SKM-1 (cell line): ENCODE measurements around the gene ZNF775.

Experiments used
- DNase-seq: peaks from one replicate; lab custom pipeline; 2025; ENCODE audit not compliant: unreplicated experiment; lab: John Stamatoyannopoulos, UW

The ZNF775 gene

DNA sequence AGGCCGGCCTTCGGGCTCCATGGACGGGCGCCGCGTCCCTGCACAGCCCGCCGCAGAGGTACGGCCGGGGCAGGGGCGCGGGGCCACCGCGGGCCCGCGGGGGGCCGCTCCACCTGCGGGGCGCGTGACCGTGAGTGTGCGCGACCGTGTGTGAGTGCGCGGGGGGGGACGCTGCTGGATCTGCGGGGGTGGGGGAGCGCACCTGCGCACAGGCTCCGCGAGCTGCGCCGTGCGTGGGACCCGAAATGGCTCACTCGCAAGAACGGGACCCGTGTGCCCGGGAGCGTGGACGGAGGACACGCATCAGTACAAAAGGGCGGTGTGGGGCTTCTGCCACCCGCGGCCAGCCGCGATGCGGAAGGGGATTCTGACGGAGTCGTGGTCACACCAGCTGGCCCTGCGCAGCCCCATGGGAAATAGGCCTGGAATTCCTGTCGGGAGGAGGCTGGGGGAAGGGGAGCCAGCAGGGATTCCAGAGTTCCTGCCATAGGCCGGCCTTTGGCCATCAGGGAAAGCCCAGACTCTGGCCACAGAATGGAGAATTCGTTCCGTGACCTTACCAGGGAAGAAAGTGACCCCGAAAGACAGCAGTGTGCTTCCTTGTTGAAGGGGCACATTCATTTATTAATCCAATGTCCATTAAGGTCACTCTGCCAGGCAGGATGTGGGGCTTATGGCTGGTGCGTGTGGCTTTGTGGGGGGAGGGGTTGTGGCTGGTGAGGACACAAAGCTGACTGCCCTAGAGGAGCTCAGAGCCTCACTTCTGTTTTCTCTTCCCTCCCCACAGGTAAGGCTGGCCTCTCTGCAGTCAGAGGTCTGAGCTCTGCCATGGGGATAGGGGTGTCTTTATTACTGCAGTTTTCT is 10.0 kb upstream of the ZNF775 start:
- no peak for DNase-seq

DNA sequence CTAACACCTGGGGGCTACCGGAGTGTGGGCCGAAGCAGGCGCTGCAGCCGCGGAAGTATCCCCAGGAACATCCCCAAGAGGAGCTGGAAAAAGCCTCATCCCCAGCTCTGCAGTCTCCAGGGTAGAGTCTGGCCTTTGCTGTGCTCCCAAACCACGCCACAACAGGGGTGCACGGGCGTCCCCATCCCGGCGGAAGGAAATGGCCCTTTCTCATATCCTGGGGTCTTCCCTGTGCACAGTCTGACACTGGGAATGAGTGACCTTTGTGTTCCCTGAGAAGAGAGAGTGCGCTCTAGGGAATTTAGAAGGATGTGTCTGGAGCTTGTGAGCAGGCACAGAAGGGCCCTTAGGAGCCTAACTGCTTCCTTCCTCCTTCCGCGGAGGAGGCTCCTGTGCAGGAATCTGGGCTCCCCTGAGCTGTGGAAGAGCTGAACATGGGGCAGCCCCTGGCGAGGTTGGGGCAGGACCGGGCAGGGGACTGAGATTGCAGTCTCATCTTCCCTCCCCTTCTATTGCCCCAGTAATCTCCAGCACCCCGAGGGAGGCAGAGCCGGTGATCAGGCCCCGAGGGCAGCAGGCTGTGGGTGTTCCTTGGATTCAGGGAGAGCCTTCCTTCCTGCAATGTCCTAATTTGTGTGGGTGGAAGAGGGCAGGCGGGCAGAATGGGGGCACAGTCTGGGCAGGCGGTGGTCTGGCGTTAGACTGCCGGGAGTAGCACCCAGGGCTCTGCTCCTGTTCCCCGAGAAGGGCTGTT is 9.2 kb upstream of the ZNF775 start:
- DNase-seq, result no peak

DNA sequence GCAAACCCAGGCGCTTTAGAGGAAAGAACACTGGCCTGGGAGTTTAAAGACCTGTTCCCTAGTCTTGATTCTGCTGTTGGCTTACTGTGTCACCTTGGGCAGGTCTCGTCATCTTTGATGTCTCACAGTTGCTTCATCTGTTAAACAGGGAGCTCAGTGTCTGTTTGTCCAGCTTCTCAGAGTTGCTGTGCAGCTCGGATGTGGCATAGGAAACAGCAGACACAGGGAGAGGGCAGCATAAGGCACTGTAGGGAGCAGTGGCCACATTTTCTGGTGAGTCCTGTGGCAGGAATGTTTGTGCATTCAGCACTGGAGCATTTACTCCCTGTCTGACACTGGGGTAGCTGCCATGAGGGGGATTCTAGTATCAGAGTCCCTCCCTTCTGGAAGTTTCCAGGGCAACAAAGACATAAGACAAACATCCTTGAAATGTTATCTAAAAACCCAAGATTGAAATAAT is 8.5 kb upstream of the ZNF775 start:
- DNase-seq, result no peak

DNA sequence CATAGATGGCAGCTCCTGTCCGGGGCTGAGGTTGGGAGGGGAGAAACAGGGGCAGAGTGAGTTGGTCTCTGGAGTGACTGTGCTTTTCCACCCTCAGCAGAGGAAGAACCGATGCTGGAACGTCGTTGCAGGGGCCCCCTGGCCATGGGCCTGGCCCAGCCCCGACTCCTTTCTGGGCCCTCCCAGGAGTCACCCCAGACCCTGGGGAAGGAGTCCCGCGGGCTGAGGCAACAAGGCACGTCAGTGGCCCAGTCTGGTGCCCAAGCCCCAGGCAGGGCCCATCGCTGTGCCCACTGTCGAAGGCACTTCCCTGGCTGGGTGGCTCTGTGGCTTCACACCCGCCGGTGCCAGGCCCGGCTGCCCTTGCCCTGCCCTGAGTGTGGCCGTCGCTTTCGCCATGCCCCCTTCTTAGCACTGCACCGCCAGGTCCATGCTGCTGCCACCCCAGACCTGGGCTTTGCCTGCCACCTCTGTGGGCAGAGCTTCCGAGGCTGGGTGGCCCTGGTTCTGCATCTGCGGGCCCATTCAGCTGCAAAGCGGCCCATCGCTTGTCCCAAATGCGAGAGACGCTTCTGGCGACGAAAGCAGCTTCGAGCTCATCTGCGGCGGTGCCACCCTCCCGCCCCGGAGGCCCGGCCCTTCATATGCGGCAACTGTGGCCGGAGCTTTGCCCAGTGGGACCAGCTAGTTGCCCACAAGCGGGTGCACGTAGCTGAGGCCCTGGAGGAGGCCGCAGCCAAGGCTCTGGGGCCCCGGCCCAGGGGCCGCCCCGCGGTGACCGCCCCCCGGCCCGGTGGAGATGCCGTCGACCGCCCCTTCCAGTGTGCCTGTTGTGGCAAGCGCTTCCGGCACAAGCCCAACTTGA is 7.8 kb upstream of the ZNF775 start:
- DNase-seq, result no peak

DNA sequence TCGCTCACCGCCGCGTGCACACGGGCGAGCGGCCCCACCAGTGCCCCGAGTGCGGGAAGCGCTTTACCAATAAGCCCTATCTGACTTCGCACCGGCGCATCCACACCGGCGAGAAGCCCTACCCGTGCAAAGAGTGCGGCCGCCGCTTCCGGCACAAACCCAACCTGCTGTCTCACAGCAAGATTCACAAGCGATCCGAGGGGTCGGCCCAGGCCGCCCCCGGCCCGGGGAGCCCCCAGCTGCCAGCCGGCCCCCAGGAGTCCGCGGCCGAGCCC is 7.2 kb upstream of the ZNF775 start:
- DNase-seq, result no peak

DNA sequence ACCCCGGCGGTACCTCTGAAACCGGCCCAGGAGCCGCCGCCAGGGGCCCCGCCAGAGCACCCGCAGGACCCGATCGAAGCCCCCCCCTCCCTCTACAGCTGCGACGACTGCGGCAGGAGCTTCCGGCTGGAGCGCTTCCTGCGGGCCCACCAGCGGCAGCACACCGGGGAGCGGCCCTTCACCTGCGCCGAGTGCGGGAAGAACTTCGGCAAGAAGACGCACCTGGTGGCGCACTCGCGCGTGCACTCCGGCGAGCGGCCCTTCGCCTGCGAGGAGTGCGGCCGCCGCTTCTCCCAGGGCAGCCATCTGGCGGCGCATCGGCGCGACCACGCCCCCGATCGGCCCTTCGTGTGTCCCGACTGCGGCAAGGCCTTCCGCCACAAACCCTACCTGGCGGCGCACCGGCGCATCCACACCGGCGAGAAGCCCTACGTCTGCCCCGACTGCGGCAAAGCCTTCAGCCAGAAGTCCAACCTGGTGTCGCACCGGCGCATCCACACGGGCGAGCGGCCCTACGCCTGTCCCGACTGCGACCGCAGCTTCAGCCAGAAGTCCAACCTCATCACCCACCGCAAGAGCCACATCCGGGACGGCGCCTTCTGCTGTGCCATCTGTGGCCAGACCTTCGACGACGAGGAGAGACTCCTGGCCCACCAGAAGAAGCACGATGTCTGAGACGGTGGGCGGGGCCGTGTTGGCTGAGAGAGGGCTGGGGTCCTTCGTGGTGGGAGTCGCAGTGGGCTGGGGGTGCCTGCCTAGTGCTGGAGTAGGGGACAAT is 6.7 kb upstream of the ZNF775 start:
- no peak for DNase-seq

DNA sequence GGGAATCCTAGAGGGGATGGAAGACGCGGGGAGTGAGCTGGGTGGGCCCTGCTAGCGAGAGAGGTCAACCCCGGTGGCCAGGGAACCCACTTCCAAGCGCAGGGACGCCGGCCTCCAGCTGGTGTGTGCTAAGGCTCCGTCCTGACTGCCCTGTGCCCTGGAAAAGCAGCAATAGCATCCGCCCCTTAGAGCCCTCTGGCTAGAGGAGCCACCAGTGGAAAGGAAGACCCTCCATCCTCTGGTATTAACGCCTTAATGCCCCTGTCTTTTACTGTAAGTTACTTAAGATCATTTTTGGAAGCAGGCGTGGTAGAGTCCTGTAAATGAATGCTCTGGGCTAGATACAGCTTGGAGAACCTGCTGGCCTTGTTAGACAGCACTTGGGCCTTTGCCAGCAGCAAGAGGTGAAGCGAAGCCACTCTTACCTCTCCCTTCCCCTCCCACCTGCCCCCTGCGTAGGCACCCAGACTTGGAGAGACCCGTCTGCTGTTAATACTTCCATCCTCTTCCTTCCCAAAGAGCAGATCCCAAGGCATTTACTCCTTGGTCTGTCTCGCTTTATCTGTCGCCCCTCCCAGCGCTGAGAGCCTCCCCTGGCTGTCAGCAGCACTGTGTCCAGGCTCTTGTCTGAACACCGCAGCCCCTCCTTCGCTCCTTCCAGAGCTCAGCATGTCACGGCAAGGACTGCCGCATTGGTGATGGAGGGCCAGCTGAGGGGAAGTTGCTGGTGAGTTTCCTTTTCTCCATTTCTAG is 5.9 kb upstream of the ZNF775 start:
- DNase-seq, result no peak

DNA sequence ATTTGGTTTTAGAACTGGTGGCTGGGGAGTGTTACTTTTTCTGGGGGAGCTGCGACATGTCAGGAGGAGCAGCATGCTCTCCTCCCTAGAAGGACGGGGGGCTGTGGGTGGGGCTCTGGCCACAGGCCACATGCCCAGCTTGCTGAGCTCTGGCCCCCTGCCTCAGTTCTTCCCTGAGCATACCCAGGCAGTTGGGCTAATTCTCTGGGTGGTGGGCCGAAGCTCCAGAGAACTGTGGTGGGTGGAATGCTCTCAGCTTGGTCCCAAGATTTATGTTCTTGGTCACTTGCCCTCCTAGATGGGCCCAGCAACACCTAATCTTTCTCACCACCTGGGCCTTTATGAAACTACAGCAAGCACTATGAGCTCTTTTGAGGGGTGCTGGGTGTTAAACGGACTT is 5.1 kb upstream of the ZNF775 start:
- DNase-seq, result no peak

DNA sequence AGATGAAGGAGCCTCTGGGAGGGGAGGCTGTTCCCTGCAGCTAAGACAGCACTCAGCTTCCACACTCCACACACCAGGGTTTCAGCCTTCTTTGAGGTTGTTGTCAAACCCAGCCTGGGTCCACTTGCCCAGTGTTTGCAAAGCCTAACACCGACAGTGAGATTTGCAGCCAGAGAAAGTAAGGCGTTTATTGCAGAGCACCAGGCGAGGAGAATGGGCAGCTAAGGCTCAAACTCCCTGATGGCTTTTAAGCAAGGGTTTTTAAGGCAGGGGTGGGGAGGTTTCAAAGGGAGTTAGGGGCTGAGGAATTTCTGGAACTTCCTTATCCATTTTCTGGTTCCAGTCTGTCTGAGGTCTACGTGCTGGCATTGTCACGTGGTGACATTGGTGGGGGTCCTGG is 4.7 kb upstream of the ZNF775 start:
- DNase-seq, result no peak

DNA sequence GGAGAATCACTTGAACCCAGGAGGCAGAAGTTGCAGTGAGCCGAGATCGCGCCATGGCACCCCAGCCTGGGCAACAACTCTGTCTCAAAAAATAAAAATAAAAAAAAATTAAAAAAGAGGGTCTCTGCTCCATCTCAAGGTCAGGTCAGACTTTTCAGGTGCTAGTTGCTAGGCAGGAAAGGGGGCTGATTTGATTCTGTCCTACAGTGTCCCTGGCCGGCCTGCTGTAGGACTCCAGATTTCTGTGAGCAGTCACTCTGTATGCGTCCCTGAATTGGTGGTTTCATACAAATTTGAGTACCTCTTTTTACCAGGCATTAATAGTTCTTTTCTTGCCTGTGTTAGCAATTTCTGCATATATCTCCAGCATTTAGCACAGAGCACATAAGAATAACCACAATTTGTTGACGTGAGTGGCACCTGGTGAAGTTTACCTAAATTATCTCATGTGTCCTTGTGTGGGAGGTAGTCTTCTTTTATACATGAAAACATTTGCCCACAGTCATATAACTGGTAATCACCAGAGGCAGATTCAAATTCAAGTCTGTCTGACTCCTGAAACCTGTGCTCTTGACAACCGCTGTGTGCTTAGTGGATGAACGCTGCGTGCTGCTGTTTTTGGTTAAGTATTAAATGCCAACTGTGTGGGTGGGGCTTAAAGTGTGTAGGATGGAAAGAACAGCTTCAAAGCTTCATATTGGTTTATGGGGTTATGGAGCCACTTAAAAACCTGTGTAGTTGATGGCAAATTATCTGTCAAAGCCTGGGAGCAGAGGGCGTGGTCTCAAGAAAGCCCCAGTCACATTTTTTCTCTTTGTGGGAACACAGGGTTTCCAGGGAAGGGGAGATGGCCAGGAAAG is 3.2 kb upstream of the ZNF775 start:
- no peak for DNase-seq

DNA sequence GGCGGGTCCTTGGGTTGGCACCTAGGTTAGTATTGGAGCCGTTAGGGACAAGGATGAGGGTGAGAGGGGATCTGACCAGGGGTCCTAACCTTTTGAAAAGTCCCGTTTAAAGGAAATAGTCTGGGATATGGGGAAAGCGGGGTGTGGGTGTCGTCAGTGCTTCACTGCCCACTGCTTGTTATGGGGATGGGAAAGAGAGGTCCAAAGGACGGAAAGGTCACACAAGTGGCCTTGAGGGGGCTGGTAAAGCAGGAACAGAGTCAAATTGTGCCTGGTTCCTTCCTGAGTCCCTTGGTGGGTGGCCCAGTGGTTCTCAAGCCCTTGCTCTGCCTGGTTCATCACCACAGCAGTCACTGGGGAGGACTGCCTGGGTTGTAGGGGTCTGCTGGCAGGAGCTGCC is 2.6 kb upstream of the ZNF775 start:
- DNase-seq, result no peak

DNA sequence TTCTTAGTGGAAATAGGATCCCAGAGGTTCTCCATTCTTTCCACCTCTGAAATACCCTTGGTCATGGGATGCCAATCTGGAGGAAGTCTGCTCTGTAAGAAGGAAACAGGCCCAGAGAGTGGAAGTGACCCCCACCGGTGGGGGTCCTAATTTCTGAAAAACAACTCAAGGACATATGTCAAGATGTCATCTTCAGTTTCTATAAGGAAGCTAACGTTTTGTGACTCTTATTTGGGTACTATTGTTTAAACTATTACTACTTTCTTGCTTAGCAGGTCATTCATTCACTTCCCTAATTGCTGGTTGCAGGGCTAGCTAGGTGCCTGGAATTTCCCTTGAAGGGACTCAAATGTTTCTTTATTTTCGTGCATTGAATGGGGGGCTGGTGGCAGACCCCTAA is 1.9 kb upstream of the ZNF775 start:
- no peak for DNase-seq

DNA sequence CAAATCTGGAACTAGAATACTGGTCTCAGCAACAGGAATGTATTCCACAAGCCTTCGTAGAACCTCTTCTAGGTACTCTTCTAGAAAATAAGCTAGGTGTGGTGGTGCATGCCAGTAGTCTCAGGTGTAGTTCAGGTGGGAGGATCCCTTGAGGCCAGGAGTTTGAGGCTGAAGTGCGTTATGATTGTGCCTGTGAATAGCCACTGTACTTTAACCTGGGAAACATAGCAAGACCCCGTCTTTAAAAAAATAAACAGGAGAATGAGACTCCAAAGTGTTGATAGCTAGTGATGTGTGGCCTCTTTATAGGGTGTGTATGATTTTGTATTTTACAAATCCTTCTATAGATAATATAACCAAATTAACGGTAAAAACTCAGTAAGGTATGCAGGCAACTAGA is 1.5 kb upstream of the ZNF775 start:
- no peak for DNase-seq

DNA sequence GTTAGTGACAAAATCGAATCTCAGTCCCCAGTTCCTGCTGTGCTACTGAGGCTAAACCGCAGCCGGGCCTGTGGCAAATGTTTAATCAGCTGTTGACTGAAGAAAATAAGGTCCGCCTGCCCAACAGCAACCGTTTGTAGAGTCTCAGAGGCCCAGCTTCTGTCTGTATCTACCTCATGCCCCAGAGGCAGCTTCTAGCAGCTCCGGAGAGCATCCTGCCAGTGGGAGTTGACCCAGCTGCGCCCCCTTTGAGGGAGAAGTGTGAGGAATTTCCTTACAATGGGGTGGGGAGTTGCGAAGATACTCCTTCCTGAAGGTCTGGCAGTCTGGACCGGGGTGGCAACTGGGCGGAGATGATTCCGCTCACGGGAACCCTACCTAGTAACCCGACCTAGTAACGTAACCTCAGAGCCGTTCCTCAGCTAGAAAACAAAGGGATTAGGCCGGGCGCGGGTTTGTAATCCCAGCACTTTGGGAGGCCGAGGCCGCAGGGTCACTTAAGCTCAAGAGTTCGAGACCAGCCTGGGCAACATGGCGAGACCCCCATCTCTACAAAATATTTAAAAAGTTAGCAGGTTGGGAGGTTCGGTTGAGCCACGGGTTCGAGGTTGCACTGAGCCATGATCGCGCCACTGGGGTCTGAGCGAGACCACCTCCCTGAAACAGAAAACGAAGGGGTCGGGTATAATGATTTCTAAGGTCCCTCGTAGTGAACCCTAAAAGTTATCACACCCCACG is 846 bp upstream of the ZNF775 start:
- DNase-seq, result no peak

DNA sequence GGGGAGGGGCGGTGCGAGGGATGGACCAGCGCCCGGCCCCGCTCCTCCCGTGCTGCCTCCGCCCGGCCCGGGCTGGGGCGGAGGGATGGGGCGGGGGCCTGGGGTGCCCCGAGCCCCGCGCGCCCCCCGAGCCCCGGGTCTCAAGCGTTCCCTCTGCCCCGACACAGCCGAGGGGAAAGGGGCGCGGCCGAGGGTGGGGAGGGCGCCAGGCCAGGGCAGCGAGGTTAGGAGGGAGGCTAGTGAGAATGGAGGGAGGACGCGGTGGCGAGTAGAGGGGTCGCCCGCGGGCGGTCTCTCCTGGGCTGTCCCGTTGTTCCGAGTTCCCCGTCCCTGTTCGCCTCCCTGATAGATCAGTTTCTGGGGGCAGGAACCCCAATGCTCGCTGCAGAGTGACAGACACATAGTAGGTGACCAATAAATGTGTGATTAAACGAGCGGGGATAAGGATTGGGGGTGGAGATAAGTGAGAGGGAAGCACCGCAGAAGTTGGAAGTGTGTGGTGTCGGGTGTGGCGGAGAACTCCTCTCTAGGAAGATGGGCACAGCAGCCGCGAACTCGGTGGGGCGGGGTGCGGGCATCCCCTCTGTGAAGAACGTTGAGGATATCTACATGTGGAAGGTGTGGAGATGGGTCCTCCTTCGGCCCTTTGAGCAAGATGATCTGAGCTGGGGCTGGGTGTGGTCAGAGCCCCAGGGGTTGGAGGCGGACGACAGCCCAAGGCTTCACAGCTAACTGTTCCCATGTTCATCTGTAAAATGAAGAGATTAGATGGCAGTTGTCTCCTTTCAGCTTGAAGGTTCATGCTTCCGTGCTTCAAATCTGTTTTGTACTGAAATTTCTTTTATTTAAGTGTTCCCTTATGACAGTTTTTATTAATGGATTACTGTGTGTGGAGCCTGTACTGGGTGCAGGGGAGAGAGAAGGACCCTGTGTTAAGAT is 580 bp downstream of the ZNF775 start:
- DNase-seq, result no peak

DNA sequence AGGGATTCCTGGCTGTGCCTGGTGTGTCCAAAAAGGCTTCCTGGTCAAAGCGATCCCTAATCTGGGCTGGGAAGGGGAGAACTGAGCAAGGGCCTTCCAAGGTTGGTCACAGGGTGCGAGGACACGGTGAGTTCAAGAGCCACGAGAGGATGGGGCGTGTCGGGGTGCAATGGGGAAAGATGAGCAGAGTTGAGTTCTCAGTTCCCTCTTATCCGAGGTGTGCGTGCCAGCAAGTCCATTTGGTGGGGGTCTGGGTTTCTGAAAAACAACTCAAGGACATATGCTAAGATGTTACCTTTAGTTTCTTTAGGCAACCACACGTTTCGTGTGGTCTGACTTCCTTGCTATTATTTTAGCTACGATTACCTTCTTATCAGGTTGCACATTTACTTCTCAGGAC is 1.3 kb downstream of the ZNF775 start:
- no peak for DNase-seq

DNA sequence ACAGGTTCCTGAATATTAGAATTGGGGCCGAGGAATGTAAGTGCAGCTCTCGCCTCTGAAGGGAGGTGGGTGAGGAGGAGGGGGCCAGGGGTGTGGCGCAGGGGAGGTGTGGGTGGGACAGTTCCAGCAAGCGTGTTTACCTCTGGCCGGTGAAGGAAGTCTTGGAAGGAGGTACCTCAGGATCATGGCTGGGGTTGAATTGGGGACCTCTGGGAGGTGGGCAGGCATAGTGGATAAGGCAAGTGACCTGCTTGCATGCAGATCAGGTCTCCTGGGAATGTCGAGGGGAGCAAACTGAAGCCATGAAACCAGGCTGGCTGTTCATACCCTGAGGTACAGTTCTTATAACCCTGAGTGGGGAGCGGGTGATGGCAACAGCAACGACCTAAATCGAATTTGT is 2.0 kb downstream of the ZNF775 start:
- no peak for DNase-seq

DNA sequence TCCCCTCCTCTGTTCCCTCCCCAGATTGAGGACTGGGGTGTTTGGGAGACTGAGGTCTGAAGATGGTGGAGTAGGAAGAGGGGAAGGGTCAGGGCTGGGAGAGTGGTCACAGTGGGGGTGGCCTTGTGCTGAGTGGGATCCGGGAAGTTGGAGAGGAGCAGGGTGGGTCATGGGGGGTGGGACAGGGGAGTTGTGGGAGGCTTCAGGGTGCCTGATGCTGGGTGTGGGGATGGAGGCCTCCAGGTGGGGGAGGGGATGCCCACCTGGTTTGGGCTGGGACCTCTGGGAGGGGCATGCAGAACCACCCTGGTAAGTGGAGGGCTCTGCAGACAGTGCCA is 2.6 kb downstream of the ZNF775 start:
- DNase-seq, result no peak
